Measurements from ENCODE around the gene ATXN2. TPM values are rescaled to one million over a fixed set of nuclear protein-coding genes. Genes with fewer than 3 reads are reported as not detected.
"Not testable (repeated sequence)": the region's sequence is repeated elsewhere in the genome, so short reads cannot be mapped to it uniquely, and the experiment has no call there.

Gene ATXN2
- total RNA-seq, 1 donor from 2014 or later: 66.6 TPM

DNA sequence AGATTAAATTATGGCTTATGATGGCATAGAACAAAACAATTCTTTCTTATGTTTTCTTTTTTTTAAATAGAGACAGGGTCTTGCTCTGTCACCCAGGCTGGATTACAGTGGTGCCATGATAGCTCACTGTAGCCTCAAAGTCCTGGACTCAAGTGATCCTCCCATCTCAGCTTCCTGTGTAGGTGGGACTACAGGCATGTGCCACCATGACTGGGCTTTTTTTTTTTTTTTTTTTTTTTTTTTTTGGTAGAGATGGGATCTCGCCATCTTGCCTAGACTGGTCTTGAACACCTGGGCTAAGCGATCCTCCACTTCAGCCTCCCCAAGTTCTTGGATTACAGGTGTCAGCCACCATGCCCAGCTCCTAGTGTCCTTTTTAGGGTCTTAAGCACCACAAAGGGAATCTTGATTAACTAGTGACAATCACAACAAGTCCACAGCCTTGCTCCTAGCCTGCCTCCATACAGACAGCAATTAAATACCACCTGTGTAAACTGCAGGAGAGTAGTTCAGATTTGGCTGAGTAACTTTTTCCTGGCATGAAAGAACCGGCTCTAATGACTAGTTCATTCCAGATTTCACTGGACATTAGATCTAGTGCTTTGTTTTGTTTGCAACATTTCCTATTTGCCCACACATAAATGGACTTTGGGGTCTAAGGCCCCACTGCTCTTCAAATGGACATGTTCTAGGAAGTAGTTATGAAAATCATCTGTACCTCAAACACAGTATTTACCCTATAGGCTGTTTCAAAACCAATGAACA lies 131.8 kb downstream of the ATXN2 start:
- H3K9me3 ChIP-seq: no peaks in the 10 kb centered on the region
- intact Hi-C loops (cut with DNase I): no loop called here
- H3K4me3 ChIP-seq: no peak overlapping the region
- TF ChIP-seq, protein P1, sequence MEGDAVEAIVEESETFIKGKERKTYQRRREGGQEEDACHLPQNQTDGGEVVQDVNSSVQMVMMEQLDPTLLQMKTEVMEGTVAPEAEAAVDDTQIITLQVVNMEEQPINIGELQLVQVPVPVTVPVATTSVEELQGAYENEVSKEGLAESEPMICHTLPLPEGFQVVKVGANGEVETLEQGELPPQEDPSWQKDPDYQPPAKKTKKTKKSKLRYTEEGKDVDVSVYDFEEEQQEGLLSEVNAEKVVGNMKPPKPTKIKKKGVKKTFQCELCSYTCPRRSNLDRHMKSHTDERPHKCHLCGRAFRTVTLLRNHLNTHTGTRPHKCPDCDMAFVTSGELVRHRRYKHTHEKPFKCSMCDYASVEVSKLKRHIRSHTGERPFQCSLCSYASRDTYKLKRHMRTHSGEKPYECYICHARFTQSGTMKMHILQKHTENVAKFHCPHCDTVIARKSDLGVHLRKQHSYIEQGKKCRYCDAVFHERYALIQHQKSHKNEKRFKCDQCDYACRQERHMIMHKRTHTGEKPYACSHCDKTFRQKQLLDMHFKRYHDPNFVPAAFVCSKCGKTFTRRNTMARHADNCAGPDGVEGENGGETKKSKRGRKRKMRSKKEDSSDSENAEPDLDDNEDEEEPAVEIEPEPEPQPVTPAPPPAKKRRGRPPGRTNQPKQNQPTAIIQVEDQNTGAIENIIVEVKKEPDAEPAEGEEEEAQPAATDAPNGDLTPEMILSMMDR (IDR thresholded peaks at IDR 0.05): no peak
- H3K36me3 ChIP-seq: peaks cover 52% of the 10 kb centered on the region
- H3K27ac ChIP-seq: no peak overlapping the region
- no peak for DNase-seq
- H3K4me1 ChIP-seq: no peaks in the 10 kb centered on the region
- no peaks in the 10 kb centered on the region for H3K27me3 ChIP-seq
- ATAC-seq: no peak

DNA sequence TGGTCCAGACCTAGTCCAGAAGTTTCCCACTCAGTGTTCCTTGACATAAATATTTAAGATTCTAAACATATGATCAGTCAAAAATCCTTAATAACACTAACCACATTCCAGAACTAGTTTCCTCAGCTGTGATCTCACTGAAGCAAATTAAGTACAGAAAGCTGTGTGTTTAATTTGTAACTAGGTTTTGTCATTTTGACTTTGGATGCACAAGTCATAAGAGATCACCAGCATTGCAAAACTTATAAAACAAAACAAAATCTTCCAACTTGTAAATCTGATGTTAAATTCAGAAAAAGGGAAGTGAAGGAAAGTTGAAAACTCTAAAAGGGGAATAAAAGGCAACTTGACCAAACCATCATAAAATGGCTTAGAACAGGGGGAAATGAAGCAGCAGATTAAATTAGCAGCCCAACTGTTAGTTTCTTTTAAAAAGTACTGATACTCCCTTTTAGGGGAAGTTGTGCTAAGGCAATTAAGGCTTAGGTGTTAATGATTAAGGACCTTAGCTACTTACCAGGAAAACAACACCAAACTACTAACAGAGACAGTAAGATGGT lies 136.8 kb downstream of the ATXN2 start:
- intact Hi-C loops (cut with DNase I): no loop called here
- TF ChIP-seq, protein P1 (IDR thresholded peaks at IDR 0.05): no peak
- Histone ChIP-seq H3K27ac (no peak overlapping the region), H3K9me3 (no peaks in the 10 kb centered on the region), H3K36me3 (peaks cover 45% of the 10 kb centered on the region), H3K4me1 (no peaks in the 10 kb centered on the region), H3K4me3 (no peak overlapping the region), H3K27me3 (no peaks in the 10 kb centered on the region)
- ATAC-seq (no peak), DNase-seq (no peak)

DNA sequence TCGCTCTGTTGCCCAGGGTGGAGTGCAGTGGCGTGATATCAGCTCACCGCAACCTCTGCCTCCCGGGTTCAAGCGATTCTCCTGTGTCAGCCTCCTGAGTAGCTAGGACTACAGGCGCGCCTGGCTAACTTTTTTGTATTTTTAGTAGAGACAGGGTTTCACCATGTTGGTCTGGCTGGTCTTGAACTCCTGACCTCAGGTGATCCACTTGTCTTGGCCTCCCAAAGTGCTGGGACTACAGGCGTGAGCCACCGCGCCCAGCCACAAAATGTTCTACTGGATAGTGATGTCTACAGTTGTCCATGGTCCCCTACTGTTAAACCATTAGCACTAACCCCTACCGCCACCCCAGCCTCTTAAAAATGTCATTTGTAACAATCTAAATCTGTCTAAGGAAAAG lies 139.0 kb downstream of the ATXN2 start:
- H3K27ac ChIP-seq; H3K9me3 ChIP-seq; H3K27me3 ChIP-seq; DNase-seq; intact Hi-C loops (cut with DNase I); H3K4me1 ChIP-seq; ATAC-seq; H3K4me3 ChIP-seq: not testable (repeated sequence)
- H3K36me3 ChIP-seq: peaks cover 60% of the 10 kb centered on the region

DNA sequence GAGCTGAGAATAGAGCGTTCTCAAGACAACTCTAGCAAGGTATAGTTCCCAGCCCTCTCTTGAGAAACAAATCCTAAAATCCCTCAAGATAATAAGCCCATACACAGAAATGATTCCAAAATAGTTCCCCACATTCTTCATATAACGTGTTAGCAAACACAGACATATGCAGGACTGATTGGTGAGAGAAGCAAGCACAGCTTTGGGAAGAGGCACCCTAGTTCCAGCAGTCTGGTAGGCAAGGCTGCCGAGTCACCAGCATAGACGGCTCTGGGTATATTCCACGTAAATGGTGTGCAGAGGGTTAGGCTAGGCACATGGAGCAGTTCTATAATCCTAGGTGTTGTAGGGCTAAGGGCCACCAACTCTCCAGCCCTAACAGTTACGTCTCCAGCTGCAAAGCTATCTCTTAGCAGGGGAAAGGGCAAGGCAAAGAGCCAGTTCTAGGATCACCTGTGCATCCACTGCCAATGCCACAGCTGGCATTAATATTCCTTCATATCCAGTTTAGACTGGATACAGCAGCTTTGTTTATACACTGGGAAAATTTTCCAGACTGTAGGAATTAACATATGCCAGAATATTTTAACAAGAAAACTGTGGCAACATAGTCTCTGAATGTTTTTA lies 140.5 kb downstream of the ATXN2 start:
- H3K9me3 ChIP-seq: no peaks in the 10 kb centered on the region
- H3K4me3 ChIP-seq: no peak overlapping the region
- H3K27me3 ChIP-seq: no peaks in the 10 kb centered on the region
- H3K4me1 ChIP-seq: no peaks in the 10 kb centered on the region
- DNase-seq (no peak), ATAC-seq (no peak)
- intact Hi-C loops (cut with DNase I): no loop called here
- TF ChIP-seq, protein P1 (IDR thresholded peaks at IDR 0.05): no peak
- no peak overlapping the region for H3K27ac ChIP-seq
- H3K36me3 ChIP-seq: peaks cover 67% of the 10 kb centered on the region

DNA sequence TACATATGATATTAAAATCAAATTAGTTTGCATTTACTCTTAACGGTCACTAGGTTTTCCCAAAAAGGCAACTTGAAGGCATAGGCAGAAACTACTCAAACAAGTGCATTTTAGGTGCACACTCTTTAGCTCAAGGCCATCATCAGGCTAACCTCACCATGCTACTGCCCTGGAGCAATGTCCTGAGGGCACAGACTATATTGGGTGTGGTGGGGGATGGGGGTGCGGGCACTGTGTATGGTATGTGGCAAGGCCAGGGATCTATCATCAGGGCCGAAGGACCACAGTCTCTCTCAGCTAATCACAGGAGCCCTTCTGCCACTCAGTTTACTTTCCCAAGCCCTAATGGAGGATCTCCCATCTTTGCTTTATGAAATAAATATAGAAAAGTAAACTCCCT lies 141.5 kb downstream of the ATXN2 start:
- DNase-seq (no peak), ATAC-seq (no peak)
- no peak overlapping the region for H3K27ac ChIP-seq
- H3K36me3 ChIP-seq: peaks cover 78% of the 10 kb centered on the region
- H3K4me3 ChIP-seq: no peak overlapping the region
- intact Hi-C loops (cut with DNase I): no loop called here
- H3K4me1 ChIP-seq: no peaks in the 10 kb centered on the region
- TF ChIP-seq, protein P1 (IDR thresholded peaks at IDR 0.05): no peak
- no peaks in the 10 kb centered on the region for H3K9me3 ChIP-seq
- H3K27me3 ChIP-seq: no peaks in the 10 kb centered on the region

DNA sequence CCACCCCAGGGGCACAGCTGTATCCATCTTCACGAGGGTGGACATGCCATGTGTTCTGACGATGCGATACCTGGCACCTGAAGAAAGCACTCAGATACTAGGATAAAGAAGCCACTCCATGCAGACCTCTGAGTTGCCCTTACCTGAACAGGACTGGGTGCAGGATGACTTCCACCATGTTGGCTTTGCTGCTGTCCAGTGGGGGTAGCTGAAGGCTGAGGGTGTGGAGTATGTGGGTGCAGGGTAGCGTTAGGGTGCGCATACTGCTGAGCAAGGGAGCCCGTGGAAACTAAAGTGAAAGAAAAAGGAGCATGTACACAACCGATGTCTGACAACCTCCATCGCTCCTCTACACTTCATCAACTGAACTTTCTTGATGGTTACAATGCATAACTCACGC lies 142.0 kb downstream of the ATXN2 start:
- no peaks in the 10 kb centered on the region for H3K9me3 ChIP-seq
- TF ChIP-seq, protein P1 (IDR thresholded peaks at IDR 0.05): no peak
- H3K4me1 ChIP-seq: no peaks in the 10 kb centered on the region
- no peak overlapping the region for H3K4me3 ChIP-seq
- DNase-seq: no peak
- no peak for ATAC-seq
- H3K27ac ChIP-seq: no peak overlapping the region
- peaks cover 83% of the 10 kb centered on the region for H3K36me3 ChIP-seq
- no peaks in the 10 kb centered on the region for H3K27me3 ChIP-seq
- intact Hi-C loops (cut with DNase I): no loop called here
